Measurements from ENCODE around the gene GPC6.
"Not testable (repeated sequence)": the region's sequence is repeated elsewhere in the genome, so short reads cannot be mapped to it uniquely, and the experiment has no call there.

Gene GPC6

DNA sequence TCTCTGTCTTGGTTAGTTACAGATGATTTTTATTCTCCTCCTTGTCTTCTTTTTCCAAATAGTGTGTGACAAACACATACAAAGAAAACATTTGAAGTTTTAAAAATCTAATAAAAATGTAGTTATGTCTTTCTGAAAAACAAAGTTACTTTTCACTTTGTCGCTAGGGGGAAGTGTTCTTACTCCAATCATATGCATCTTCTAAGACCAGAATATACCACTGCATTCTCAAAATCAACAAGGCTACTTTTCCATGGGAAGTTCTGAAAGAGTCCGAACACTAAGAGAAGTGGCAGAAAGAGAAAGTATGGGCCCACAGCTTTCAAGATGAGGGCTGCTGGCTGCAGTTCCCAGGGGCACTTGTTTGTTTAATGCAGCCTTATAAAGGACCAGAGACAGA, 1043.9 kb downstream of the GPC6 start:
- no peak for DNase-seq

DNA sequence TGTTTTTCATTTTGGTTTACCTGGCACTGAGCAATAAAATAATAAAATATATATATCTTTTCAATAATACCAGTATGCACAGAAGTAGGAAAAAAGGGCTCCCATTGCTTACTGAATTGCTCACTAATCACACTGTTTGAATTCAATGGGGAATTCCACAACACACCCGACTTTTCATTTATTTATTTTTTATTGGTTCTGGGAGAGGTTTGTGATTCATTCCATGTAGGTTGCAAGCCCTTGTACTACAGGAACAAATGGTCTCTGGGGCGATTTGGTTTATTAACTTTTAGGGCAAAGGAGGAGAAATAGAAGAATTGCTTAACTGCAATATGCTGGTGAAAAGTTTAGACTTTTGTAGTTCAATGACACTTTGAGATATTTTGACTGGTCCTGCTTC, 1045.4 kb downstream of the GPC6 start:
- no peak for DNase-seq

GRCh38 chr13:94280349-94280748, 1053.7 kb downstream of the GPC6 start:
- DNase-seq = no peak

DNA sequence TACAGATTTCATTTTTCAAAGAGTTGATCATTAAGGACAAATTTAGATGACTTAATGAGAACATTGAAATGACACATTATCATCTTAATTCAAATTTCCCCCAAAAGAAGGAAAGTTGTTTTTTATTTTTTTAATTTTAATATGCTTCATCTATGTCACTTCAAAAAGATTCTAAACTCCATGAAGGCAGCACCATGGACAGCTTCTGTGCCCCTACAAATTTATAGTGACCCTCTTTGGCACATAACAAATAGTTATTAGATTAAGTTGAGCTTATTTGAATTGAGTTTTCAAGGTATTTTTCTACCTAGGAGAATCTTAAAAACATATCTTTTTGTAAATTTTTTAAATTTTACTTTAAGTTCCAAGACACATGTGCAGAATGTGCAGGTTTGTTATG, 1054.2 kb downstream of the GPC6 start:
- DNase-seq = no peak

- no peak for DNase-seq
These were observed 1060.0 kb downstream of the GPC6 start for GRCh38 chr13:94286581-94286980.

- DNase-seq = no peak
These were observed 1065.2 kb downstream of the GPC6 start for GRCh38 chr13:94291631-94292322.

DNA sequence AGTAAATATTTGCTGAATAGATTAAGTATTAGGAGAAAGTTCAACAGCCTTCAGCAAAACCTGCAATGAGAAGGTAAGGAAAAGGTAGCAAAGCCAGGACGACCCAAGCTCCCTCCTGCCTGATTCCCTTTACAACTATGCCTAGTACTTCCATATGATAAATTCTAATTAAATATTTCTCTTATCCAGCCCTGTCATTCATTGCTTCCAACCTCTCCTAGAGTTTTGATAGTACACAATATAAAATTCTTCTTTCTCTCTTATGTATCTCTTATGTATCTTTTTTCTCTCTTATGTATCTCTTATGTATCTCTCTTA, 1065.7 kb downstream of the GPC6 start:
- DNase-seq = no peak

- DNase-seq = no peak
These were observed 1069.9 kb downstream of the GPC6 start for GRCh38 chr13:94296471-94296870.

DNA sequence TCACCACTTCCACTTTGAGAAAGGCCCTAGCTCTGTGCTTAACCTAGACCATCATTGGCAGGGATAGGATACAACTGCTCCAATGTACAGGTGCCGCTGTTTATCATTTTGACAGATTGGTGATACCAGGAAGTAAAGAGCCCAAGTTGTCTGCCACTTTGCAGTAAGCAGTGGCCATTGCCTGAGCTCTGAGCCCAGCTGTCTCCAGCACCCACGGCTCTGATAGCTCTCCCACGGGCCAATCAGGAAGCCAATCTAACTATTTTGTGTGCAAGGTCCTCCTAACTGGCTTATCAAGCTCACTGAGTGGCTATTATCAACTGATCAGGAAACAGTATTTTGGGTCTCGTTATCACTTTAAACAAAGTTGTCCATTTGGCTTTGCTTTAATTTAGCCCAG, 1071.7 kb downstream of the GPC6 start:
- DNase-seq = no peak

DNA sequence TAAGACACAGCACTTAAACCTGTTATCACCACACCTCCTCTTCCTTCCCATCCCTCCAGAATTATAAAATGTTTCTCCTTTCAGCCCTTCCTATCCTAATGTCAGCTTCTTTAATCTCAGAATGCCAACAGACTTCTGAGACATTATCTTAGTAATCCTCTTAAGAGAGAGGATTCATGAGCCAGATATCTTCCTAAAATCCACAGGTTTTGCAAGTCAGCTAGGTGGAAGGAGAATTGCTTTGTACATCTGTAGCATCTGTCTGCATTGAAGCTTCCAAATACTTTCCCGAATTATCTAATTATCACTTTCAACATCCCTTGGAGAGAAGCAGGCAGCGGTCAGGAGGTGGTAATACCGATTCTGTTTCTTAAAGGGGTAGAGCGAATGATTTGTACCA, 1073.8 kb downstream of the GPC6 start:
- DNase-seq = no peak

DNA sequence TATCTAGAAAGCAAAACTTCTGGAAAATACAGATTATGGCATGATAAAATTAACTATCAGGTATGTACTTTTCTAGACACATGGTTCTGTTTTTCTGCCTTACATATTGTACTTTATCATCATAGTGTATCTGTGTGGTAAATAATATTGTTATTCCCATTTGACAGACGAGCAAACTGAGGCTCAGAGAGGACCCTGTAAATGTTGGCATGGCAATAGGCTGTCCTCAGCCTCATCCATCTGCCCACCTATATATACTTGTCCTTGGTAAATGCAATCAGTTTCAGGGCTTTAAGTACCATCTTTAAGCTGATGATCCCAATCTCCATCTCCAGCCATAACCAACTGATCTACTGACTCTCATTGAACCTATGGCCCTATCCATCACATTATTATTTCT, 1074.9 kb downstream of the GPC6 start:
- no peak for DNase-seq

DNA sequence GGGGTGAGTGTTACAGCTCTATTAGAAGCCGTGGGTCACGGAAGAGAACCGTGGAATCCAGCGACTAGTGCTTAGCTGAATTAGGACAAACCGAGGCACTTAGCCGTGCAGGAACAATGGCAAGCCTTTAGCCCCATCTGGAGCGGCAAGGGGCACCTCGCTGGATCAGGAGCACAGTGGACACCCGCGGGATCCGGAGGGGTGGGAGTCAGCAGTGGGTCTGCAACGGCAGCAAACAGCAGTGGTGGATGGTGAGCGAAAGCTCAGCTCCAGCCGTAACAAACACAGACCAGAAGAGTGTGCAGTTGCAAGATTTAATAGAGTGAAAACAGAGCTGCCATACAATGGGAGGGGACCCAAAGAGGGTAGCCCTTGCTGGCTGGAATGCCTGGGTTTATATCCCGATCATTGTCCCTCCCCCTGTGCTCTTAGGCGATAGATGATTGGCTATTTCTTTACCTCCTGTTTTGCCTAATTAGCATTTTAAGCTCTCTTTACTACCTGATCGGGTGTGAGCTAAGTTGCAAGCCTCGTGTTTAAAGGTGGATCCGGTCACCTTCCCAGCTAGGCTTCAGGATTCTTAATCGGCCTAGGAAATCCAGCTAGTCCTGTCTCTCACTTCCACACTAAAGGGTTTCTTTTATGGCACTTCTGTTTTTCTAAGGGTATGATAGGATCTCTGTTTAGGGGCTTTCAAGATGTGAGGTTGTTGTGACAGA, 1076.4 kb downstream of the GPC6 start:
- DNase-seq = not testable (repeated sequence)

DNA sequence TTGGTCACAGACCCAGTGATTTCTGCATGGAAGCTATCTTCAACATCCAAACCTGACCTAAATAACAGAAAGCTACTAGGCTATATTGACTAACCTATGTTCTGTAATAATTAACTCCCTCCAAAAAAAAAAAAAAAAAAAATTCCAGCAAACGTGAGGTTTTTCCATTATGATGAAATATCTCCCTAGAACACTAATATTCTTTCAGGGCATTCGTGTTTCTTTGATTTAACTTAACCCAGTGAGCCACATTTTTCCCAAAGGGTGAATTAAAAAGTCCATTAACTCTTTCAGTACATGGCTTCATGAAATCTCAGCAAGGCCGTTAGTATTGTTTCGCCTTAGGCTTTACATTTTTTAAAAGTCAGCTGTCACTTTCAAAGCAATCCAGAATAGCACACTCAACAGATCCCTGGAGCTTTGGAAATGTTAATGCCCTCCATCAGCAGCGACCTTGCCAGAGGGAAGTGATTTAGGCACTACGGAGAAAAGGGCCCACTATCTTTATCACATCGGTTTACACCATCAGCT, 1077.1 kb downstream of the GPC6 start:
- no peak for DNase-seq

GRCh38 chr13:94305033-94305432, 1078.4 kb downstream of the GPC6 start:
- DNase-seq = no peak

GRCh38 chr13:94305463-94305862, 1078.9 kb downstream of the GPC6 start:
- DNase-seq = no peak

DNA sequence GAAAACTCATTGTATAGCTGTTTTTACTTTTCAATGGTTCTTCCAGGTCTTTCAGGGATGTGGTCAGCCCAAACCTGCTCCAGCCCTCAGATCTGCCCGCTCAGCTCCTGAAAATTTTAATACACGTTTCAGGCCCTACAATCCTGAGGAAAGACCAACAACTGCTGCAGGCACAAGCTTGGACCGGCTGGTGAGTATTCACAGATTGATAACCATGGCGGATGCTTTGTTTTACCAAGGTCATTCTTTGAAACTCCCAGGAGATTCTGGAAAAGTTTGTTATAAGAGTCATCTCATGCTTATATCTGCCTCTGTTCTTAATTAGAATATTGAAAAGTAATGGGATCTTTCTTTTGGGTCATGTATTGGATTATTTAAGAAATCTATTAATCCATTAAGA, 1079.3 kb downstream of the GPC6 start:
- DNase-seq = no peak

DNA sequence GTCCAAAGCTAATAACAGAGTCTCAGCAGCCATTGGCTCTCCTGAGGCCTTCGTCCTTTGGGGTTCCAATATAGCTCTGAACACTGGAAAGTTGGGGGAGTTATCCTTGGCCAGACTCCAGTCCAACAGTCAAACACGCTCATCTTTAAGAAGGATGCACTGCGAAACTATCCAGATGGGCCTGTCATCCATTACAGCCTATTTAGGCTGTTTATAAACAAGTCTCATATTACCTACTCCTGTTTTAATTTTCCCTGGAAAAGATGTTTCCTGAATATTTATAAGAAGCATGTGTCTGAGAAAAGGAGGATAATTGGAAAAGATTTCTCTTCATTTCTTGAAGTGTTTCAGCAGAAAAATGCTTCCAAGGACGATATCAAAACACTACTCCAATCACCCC, 1082.2 kb downstream of the GPC6 start:
- DNase-seq = no peak

DNA sequence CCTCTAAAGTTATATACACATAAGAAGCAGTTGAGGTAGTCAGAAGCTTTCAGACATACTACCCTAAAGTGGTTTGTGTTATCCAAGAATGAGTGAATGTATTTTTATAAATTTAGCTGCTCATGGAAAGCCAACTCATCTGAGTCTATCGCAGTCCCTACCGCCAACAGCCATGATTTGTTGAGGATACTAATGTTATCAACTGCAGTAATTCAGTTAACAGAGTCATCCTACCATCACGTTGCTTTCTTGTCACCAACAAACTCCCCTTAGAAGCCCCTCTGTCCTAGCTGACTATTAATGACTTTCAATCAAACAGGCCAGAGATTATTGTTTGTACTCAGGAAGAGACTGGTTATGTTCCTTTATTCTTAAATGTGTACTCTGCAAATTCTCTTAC, 1083.0 kb downstream of the GPC6 start:
- DNase-seq = no peak

GRCh38 chr13:94309997-94310855, 1083.6 kb downstream of the GPC6 start:
- DNase-seq = no peak

DNA sequence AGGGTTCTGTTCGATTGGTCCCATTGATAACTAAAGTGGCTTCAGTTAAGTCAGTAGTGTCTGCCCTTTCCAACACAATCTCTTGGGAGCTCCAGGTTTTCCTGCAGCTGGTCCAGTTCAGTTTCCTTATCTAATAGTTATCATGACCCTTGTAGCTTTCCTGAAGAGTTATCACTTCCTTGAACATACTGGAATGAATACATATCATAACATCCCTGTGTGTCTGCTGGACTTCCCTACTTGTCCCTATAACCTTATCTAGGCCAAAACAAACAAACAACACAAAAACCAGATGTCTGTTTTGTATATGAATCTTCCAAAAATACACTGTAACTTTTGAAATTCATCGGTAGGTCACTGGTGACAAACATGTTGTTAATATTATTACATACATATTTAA, 1085.3 kb downstream of the GPC6 start:
- no peak for DNase-seq

GRCh38 chr13:94312511-94313216, 1086.1 kb downstream of the GPC6 start:
- DNase-seq = no peak

- DNase-seq = no peak
These were observed 1086.8 kb downstream of the GPC6 start for GRCh38 chr13:94313321-94313910.

DNA sequence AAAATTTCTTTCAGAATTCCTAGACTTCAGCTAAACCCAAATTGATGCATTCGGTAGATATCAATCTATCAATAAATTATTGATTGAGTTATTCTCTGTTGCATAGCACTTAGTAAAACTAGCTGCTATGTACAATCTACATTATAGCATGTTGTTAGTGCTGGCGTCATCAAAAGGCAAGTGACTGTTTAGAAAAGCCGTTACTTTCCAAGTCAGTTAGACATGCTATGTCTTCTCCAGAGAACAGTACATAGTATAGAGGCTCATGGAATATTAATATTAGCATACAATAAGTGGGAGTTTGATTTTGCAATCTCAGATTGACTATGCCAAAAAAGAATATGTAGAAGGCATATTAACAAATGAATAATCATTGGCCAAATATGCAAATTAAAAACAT, 1087.3 kb downstream of the GPC6 start:
- no peak for DNase-seq
